NCI-H510A treated with DMSO at 0.1 percent for 48 hours (cell line): ENCODE results near the gene TTK.
"Not testable (repeated sequence)": the region's sequence is repeated elsewhere in the genome, so short reads cannot be mapped to it uniquely, and the experiment has no call there.

Experiments
- DNase-seq: peaks from one replicate; lab custom pipeline; 2025; lab: John Stamatoyannopoulos, UW

The TTK gene

DNA sequence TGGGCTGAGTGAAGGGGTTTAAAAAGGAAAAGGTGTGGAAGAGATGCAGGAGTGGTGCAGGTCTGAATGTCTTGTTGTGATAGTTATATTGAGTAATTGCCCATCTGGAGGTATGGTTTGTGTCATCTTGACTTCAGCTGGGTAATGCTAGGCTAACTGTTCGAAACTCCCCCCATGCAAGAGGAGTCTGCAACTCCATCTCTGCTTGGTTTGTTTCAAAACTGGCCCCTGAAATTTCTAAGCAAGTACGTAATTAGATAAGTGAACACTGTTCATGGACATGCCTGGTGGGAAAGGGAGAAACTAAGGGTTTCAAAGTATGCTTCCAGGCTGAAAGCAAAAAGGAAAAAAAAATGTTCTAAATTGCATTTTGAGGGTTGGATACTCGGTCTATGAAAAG lies 17.1 kb downstream of the TTK start:
- DNase-seq: no peak

GRCh38 chr6:80022803-80023202 lies 18.4 kb downstream of the TTK start:
- no peak for DNase-seq

- no peak for DNase-seq
Observed at GRCh38 chr6:80028589-80028988, 24.1 kb downstream of the TTK start.

DNA sequence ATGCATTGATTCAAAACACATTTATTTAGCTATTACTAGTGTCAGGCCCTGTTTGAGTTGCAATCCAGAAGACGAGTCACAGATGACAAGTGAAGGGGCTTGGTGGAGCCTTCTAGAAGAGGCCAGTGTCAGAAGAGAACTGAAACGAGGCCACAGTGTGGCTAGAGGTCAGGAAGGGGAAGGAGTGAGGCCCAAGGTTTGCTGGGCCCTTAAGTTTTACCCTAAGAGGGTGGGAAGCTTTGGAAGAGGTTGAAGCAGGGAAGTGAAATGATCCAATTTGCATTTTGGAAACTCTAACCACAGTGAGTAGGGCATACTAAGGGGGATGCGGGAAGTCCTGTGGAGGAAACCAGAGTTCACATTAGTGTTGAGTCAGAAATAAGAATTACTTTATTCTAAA lies 25.0 kb downstream of the TTK start:
- no peak for DNase-seq

- DNase-seq: not testable (repeated sequence)
Observed at GRCh38 chr6:80048220-80048619, 43.8 kb downstream of the TTK start.

DNA sequence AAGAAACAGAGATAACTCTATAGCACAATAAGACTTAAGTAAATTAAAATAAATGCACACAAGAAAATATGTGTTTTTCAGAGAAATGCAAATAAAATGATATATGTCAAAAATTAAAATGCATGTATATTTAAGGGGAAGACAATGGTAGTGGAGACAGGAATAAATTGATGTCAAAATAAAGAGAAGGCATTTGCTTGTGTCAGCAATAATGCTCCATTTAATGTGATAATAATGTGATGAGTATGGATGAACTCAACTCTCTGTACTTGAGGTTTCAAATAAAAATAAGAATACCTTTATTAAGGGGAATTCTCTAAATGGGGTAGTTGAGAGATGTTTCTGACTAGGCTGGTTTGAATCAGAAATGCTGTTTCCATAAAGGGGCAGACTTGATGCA lies 56.3 kb downstream of the TTK start:
- no peak for DNase-seq

GRCh38 chr6:80068146-80068545 lies 63.7 kb downstream of the TTK start:
- not testable (repeated sequence) for DNase-seq

DNA sequence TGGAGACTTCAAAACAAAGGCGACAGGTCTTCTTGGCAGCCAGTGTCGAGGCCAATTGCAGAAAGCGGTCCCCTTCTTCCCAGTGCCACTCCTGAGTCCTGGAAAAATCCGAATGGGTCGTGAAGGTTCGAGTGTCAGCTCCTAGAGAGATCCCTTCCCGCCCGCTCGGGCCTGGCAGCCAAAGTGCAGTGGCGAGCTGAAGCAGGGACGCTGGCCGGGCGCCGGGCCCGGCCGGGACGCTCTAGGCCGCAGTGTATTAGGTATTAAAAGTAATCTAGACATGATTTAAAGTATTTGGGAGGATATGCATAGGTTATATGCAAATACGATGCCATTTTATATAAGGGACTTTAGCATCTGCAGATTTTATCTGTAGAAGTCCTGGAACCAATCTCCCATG lies 66.0 kb downstream of the TTK start:
- DNase-seq: not testable (repeated sequence)

GRCh38 chr6:80077067-80077466 lies 72.6 kb downstream of the TTK start:
- DNase-seq: no peak

GRCh38 chr6:80088637-80089036 lies 84.2 kb downstream of the TTK start:
- no peak for DNase-seq

DNA sequence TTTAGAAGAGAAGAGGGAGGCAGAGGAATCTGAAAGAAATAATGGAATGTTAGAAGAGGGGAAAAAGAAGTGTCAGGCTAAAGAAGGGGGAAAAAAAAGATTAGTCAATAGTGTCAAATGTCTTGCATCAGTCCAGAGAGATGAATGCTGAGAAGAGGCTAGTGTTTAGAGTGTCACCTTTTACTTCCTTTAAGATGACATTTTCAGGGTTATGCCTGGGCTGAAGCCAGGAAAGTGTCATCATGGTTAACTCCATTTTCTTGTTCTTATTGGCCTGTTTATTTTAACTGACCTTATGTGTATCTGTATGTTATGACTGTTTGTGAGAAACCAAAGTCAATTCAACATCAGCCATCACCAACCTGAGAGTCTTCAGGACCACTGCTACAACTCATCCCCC lies 87.1 kb downstream of the TTK start:
- DNase-seq: no peak
